Activated naive CD4-positive, alpha-beta T cell treated with anti-CD3 and anti-CD28 coated beads, Interleukin-2, amount 50 U/mL, for 16 hours (primary cell): Measurements from ENCODE around the gene EFNA5.

ENCODE experiments used
- DNase-seq: peaks from one replicate; pipeline ENCODE4 v3.0.0-alpha.2; 2020

Gene EFNA5

DNA sequence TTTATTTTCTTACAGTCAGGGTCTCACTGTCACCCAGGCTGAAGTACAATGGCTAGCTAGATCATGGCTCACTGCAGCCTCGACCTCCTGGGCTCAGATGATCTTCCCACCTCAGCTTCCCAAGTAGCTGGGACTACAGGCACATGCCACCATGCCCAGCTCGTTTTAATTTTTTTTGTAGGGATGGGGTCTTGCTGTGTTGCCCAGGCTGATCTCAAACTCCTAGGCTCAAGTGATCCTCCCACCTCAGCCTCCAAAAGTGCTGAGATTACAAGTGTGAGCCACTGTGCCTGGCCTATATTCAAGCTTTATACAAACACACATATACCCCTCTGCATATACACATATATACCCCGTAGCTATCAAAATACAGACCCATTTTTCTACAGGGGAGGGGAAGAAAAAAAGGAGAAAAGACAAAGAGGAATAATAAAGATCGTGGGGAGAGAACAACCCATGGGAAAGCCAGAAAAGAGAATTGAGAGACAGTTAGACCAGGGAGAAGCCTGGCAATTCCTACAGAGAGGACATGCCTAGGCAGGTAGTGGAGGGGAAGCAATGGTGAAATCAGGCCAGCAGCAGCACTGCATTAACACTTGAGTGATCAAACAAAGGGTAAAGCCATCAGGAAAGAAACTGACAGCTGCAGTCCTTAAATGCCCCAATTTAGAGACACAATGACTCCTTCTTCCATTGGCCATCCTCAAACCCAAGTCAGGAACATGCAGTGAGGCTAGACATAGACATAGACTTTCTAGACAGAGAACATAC is 102.7 kb downstream of the EFNA5 start:
- no peak for DNase-seq

DNA sequence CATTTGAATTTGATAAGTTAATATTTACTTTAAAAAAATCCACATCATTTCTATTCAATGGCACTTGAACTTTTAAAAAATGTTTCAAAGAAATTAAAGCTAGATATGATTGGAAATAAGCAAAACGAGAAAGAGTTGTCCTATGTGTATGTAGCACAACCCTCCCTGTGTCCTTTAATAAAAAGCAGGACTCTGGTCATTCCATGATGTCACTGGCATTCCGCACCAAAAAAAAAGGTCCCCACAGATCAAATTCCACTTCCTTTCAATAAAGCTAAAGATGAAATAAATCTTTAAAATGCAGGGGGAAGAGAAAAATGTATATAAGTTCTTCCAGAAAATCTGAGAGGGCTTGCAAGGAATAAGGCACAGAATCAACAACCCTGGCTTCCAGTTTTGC is 103.8 kb downstream of the EFNA5 start:
- no peak for DNase-seq

DNA sequence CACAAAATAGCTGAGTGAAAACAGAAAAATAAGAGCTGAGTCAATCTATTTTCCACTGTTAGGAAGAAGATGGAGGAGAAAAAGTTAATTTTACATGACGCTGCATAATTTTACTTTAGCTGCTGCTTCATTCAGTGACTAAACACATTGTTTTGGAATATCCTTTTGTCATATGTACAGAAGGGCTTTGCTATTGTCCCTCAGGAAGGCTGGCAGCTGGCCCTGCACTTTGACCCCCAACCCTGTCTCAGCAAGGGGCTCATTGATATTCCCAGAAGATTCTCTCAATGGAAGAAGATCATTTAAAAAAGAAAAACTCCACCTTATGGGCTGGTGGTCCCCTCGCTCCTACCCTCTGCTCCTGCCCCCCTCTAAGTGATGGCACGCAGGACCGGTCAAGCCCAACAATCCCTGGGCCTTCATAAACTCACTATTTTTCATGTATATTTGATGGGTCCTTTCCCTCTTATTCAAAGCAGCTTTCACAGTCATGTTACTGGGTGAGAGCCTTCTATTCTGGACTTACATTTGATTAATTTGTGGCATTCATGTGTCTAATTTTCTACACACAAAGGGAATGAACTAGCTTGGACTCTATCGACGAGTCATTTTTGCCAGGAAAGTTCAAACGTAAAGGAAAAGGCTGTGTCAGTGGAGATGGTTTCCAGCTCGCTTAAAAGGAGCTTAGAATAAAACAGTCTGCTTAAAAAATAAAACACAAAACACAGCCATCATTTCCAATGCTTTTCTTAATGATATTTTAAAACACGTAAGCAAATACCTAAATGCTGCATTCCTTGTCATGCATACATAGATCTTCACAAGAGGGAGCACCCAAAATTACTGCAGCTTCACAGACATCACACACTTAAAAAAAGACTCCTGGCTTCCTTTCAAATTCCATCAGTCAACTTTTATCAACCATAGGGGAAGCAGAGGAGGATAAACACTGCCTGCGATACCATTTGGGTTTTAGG is 104.7 kb downstream of the EFNA5 start:
- DNase-seq, result no peak

DNA sequence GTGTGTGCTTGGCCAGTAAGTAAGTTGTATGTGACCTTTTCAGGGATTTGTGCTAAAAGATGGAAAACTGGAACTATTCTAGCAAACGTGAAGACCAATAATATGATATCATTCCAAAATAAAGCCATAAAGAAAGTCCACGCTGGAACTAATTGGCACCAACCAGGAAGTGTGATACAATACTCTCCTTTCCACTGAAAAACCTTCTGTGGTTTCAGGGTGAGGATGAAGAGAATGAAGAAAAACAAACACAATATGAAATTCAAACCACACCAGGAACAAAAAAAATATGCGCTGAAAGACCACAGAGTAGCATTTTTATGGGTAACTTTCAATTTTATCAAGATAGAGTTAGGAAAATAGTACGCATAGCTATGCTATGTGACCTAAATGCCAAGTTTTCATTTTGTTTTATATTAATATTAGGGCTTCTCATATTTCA is 105.8 kb downstream of the EFNA5 start:
- DNase-seq, result no peak

DNA sequence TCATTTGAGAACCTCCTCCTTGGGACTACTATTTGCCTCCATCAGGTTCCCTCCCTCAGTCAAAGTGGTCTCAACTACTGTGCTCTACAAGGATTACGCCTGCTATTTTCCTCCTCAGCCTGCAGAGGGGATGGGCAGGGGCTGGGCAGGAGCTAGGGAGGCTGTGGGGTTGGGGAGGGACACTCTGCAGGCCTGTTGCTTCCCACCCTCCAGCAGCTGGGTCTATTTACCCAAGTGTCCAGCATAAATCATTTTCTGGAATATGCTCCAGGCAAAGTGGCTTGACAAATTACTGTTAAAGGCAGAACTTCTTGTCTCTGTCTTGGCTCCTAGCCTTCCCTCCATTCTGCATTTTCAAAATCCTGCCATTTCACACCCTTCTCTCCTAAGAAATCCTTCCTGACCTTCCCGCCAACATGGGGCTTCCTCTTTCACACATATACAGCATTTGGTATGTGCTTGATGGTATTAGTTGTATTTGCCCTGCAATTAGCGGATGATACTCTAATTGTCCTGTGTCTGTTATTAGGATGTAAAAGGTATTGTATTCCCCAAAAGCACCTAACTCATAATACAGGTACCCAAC is 106.7 kb downstream of the EFNA5 start:
- DNase-seq, result no peak

DNA sequence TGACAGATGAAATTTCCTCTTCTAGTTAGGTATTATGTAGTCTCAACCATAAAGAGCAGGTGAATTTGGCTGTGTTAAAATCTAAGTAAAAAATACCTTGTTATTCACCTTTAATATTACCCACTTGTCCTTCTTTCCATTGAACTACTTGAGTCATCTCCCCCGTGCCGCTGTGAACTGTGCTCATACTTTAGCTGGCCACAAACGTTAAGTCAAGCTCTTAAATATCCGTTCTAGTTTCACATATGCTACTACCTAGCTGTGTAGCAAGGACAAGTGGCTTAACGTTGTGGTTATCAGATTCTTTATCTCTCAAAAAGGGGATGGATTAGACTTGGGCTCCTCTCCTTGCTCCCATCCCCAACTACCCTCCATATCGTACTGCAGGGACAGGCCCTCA is 110.4 kb downstream of the EFNA5 start:
- no peak for DNase-seq

DNA sequence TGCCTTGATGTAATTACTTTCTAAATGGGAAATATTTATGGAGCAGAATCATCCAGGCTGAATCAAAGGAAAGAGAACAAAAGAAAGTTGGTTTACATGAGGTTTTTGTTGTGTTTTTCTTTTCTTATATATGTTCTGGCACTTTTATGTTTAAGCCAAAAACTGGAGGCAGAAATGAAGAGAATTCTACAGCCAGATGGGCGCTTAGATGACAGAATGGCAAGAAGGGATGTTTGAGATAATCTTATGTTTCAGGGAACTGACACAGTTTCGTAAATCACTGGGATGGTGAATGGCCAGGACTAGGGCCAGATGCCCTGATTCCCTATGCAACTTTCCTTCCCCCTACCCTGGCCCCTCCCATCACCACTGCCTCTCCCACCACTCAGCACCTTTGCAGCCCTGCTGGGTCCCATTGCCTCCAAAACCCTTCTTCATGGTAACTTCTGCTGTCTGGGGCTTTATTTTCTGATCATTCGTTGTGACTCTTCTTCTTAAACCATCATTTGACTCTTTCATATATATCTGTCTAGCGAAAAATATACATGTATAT is 111.8 kb downstream of the EFNA5 start:
- no peak for DNase-seq

DNA sequence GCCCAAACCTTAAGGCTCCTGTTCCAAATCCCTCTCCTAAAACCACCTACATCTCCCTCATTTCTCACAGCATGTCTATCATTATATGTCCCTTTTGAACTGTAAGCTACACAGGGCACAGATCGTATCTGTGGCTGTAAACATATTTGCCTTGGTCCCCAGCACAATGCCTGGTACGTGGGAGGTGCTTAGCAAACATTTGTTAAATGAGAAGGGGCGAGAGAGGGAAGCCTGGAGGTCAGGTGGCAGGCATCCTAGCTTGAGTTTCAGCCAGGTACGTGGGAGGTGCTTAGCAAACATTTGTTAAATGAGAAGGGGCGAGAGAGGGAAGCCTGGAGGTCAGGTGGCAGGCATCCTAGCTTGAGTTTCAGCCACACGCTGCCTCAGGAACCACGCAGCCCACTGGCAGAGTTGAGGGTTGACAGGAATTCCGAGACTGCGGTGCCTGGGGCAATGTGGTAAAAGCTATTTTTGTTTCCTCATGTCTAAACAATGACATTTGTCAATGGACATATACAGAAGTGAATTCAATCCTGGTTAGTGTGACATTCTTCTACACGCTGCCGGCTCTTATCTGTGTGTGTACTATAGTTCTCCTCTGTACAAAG is 113.6 kb downstream of the EFNA5 start:
- no peak for DNase-seq

DNA sequence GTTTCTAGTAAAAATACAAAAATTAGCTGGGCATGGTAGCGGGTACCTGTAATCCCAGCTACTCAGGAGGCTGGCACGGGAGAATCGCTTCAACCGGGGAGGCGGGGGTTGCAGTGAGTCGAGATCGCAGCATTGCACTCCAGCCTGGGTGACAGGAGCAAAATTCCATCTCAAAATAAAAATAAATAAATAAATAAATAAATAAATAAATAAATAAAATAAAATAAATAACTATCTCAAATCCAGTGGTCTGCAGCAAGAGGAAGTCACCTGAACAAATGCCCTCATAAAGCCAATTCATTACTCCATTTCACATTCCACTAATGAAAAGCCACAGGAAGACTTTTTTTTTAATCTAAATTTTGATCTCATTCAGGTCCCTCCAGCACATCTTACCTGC is 114.2 kb downstream of the EFNA5 start:
- no peak for DNase-seq

DNA sequence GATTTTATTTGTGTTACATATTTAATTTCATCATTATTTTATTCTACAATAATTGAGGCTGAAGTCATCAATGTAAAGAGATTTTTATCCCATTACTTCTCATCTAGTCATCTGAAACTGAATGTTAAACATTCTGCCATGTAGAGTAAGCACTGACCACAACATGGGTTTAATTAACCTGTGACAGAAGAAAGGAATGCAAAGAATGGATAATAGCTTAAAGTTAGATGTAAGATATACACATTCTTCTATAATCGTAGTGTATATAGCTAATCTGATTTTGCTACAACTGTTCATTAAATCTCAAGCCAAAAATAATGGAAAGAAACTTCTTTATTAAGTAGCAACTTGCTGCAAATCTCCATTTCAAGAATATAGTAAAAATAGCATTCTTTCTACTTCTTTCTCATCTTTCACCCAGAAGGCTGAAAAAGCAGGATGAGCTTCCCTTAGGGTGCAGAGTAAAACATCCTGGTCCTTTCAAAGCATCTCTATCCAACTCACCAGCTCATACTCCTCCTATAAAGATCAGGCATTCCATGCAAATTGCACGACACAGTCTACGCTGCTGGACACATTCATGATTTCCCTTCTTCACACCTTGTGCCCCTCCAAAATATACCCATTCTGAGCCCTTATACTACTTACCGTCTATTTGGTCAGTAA is 115.2 kb downstream of the EFNA5 start:
- DNase-seq, result no peak

DNA sequence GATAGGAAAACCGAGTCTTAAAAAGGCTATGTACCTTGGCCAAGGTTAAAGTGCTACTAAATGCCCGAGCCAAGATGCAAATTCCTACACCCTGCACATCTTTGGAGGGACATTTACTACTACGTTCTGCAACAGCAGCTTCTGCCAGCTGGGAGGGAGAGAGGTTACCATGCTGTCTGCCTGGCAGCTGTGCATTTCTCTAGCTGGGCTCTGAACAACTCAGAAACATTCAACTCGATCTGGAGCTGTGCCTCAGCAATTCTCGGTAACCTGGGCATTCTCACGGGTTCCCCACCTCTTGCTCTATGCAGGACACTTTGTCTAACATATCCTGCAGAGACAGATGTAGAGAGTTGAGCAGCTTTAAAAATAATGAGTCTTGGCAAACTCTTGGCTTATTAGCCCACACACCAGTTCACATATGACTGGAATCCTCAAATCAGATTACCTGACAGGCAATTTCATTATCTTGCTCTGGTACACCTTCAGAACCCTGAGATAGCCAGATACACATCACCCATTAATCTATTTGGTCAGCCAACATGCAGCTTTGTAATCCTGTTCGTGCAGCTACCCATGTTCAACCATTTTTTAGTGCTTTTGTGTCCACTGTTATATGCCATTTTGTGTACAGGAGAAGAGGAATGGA is 115.8 kb downstream of the EFNA5 start:
- DNase-seq, result no peak

DNA sequence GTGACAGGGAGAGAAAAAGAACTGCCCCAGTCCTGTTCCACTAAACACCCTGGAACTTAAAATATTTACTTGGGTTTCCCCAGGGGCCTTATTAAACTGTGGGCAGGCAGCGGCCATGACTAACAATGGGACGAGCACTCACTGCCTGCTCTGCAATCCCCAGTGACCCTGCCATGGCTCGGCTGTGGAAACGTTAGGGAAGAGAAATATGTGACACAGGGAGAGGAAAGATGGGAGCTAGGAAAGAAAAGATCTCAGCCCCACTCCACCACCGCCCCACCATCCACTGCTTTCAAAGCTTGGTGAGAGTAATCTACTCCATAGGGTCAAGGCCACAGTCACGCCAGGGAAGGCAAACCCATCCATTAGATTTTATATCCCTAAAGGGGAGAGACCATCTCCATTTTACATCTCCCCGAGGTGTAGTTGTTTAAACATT is 117.6 kb downstream of the EFNA5 start:
- no peak for DNase-seq

DNA sequence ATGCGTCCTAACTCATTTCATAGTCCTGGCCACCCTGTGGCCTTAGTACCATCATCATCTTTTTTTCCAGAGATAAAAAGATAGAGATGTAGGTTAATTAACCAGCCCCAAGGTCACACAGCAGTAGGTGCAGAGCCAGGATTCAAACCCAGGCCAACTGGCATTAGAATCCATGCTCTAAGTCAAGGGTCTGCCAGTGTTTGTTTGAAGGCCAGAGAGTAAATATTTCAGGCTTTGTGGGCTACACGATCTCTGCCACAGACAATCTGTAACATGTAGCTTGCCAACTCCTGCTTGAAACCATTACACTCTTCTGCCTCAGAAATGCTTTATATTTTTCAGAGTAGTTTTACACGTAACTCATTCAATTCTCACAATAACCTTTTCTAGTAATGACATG is 119.6 kb downstream of the EFNA5 start:
- no peak for DNase-seq

DNA sequence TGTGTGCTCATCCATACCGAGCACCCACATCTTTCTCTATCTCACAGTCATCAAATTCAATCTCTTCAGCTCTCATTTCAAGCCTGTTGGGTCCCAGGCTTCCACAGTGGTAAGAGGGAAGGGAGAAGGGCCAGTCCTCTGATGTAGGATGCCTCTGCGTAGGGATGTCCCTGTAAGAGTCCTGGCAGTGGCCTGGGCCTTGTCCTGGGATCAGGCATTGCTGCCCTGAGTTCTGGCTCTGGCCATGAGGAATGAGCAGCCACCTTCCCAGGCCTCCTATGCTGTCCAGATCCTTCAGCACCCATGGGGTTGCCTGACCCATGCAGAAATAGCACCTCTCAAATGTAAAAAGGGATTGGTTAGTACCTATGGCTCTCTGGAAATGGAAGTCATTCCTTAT is 121.2 kb downstream of the EFNA5 start:
- no peak for DNase-seq

DNA sequence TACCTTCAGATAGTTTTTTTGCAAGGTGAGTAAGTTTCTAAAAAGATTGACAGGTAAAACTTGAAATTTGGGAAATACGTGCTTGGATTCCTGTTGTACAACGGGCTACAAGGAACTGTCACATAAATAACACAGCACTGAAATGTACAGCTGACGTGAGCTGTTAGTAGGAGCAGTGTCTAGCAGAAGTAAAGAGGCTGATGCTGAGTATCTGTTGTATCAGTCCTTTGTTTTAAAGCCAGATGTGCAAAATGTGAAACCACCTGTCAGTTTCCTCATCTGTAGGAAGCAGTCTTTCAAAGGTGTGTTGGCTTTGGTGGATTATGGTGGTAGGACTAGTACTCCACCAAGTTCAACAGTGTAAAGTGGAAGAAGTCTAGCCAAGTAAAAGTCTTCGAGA is 122.3 kb downstream of the EFNA5 start:
- no peak for DNase-seq

DNA sequence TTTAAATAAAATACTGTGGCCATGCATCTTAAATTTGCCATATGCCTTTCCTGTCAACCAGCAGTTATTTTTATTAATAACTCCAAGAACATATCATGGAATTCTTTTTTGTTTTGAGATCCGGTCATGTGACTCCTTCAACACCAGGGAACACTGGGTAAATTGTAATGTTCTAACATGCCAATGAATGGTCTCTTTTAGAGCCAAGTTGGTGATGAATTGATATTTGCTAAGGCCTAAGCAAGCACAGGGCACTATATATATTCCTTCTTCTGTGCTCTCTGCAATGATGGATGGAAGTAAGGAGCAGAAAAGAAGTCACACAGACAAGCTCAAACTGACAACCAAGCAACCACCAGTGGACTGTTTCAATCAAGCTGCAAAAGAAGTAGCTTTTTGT is 124.0 kb downstream of the EFNA5 start:
- DNase-seq, result no peak

DNA sequence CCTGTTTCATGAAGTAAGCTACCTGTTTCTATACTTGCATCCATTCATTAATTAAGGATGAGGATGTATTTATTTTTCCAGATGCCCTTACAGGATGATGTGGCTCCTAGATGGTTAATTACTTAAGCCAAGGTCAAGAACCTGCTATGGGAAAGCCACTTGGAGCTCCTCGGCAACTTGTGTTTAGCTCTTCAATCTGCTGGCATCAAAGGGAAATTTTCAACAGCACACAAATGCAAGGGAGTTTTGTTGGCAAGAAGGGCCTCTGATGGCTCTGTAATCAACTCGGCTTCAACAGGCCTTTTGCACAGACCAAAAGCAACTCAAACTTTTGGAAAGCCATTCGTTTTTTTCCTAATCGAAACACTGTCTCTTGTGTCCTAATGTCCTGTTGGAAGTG is 125.3 kb downstream of the EFNA5 start:
- no peak for DNase-seq

DNA sequence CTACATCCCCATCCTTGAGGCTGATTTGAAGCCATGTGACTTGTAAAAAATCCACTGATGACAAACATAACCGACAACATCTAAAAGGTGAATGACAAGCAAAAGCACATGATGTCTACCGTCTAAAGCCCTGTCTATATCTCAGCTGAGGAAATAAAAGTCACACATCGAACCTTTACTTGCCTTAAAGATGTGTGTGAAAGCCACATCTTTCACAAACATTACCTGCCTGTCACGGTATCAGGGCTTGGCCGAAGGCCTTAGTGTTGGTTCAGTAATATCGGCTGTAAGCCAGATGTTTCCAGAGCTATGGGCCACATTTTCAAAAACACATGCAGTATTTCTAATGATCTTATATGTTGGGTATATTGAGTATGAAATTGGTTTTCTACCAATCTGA is 125.8 kb downstream of the EFNA5 start:
- no peak for DNase-seq

DNA sequence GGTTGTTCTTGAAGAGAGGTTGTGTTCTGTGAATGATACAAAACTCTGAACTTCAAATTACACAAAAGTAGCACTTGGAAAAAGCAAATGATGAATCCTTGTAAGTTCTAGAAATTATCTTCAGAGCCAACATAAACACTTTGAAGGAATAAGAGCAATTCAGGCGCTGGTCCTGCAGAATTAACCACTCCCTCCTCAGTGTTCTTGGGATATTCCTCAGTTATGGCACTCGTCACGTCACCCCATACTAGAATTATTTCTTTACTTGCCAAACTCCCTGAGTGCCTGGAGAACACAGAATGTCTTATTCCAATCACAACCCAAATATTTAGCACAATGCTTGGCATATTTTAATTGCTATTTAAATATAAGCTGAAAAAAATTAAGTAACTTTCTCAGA is 126.3 kb downstream of the EFNA5 start:
- DNase-seq, result no peak

DNA sequence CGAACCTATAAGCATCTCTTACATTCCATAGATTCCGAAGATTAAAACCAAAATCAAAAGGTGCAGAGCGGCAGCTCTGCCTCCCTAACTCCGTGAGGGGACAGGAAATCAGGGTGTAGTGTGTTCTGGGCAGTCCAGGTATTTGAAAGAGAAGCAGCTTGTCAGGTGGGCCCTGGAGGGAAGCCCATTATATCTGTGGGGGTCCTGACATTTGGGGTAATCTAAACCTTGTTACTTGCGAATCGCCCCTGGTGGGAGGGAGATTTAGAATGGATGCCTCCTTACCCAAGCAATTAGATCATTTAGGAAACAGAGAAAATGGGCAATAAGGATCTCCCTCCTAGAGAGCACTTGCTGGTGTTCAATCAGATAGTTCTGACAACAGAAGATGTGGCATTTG is 126.9 kb downstream of the EFNA5 start:
- no peak for DNase-seq

DNA sequence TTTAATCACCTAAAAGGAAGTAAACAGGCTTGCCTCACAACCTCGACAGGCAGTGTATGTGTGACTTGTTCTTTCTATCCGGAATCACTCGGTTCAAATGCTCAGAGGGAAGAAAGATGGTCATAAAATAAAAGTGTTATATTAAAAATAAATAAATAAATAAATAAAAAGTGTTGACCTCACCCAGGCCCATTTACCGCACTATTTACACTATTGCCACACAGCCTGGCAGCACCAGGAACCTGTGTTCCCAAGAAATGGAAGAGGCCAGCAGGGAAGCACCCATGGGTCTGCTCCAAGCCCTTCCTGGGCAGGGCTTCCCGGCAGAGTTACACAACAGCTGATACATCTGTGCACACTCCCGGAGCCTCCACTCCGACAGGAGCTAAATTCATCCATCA is 127.9 kb downstream of the EFNA5 start:
- DNase-seq, result no peak

DNA sequence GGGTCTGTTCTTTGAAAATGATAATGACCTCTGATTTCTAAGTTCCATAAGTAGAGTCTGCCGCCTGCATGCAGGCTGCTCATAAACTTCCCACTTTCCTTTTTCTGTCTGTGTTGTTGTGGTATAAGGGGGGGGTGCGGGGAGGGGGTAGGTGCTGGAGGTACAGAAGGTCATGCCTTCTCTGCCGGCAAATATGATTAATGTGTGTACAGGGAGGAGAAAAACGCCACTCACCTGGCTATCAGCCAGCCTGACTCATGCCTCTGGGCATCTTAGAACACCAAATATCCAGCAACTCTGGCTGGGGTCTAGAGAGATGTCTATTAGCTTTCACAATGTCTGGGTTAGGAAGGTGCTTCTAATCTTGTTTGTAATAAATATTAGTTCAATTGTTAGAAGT is 128.3 kb downstream of the EFNA5 start:
- no peak for DNase-seq
